Tongue (tissue), 2 donors: ENCODE measurements around the gene TEX11. TPM values are rescaled to one million over a fixed set of nuclear protein-coding genes. Genes with fewer than 3 reads are reported as not detected.
"Not testable (repeated sequence)": the region's sequence is repeated elsewhere in the genome, so short reads cannot be mapped to it uniquely, and the experiment has no call there.

ENCODE experiments used
- DNase-seq: peaks from one replicate; pipeline ENCODE4 v3.0.0-alpha.2; 2015
- total RNA-seq: library from RNA; depleted of rRNA; stranded (reverse); fragments of >200 nt; gene quantifications from one replicate; pipeline ENCODE4 v1.2.3, GENCODE V29; 2014

TEX11 gene
- total RNA-seq, 1 donor from 2014 or later = not detected

- no peak for DNase-seq
Measured at GRCh38 chrX:70755850-70756249, 152.7 kb downstream of the TEX11 start.

- DNase-seq = no peak
Measured at GRCh38 chrX:70754169-70754848, 154.2 kb downstream of the TEX11 start.

GRCh38 chrX:70733774-70734173 is 174.7 kb downstream of the TEX11 start:
- DNase-seq = not testable (repeated sequence)

- DNase-seq = not testable (repeated sequence)
Measured at GRCh38 chrX:70727961-70728360, 180.6 kb downstream of the TEX11 start.

GRCh38 chrX:70720721-70721120 is 187.8 kb downstream of the TEX11 start:
- DNase-seq = no peak

- DNase-seq = not testable (repeated sequence)
Measured at GRCh38 chrX:70711336-70711735, 197.2 kb downstream of the TEX11 start.

- DNase-seq = no peak
Measured at GRCh38 chrX:70694339-70695122, 214.0 kb downstream of the TEX11 start.

- DNase-seq = not testable (repeated sequence)
Measured at GRCh38 chrX:70679455-70679854, 229.1 kb downstream of the TEX11 start.

- no peak for DNase-seq
Measured at GRCh38 chrX:70675284-70675683, 233.2 kb downstream of the TEX11 start.

GRCh38 chrX:70672326-70672725 is 236.2 kb downstream of the TEX11 start:
- no peak for DNase-seq

- DNase-seq = no peak
Measured at GRCh38 chrX:70669120-70669519, 239.4 kb downstream of the TEX11 start.

- peak; percentile 15 for DNase-seq
Measured at GRCh38 chrX:70664726-70665125, 243.8 kb downstream of the TEX11 start.

- not testable (repeated sequence) for DNase-seq
Measured at GRCh38 chrX:70661124-70661523, 247.4 kb downstream of the TEX11 start.

GRCh38 chrX:70657546-70657945 is 251.0 kb downstream of the TEX11 start:
- not testable (repeated sequence) for DNase-seq

- DNase-seq = no peak
Measured at GRCh38 chrX:70656304-70656703, 252.2 kb downstream of the TEX11 start.

GRCh38 chrX:70647910-70648309 is 260.6 kb downstream of the TEX11 start:
- not testable (repeated sequence) for DNase-seq

GRCh38 chrX:70636218-70636617 is 272.3 kb downstream of the TEX11 start:
- DNase-seq = no peak

- DNase-seq = no peak
Measured at GRCh38 chrX:70635669-70636068, 272.8 kb downstream of the TEX11 start.

GRCh38 chrX:70635227-70635626 is 273.3 kb downstream of the TEX11 start:
- DNase-seq = no peak

- DNase-seq = no peak
Measured at GRCh38 chrX:70621743-70622142, 286.8 kb downstream of the TEX11 start.

GRCh38 chrX:70618467-70618866 is 290.0 kb downstream of the TEX11 start:
- no peak for DNase-seq

- DNase-seq = peak; percentile 0
Measured at GRCh38 chrX:70613295-70613694, 295.2 kb downstream of the TEX11 start.

GRCh38 chrX:70605352-70605751 is 303.2 kb downstream of the TEX11 start:
- no peak for DNase-seq

- DNase-seq = no peak
Measured at GRCh38 chrX:70592091-70592490, 316.4 kb downstream of the TEX11 start.
